Mucosa of rectum (tissue), 2 donors: ENCODE measurements around the gene ASCC2.
A peak's percentile ranks its signal among the peaks of the same experiment; 100 is the strongest.

Experiments used
- H3K27ac ChIP-seq, 2 donors: one replicate each; pipeline ENCODE4 v1.7.0; 2013; ENCODE audit warnings: inconsistent platforms in 2 of 2, low read depth in 2 of 2, low read length in 2 of 2
- H3K27me3 ChIP-seq, 2 donors: one replicate each; pipeline ENCODE4 v1.7.0; 2013; ENCODE audit warnings: low read length in 2 of 2; ENCODE audit not compliant: control insufficient read depth in 2 of 2, insufficient read depth in 2 of 2
- H3K36me3 ChIP-seq, 2 donors: one replicate each; pipeline ENCODE4 v1.7.0; 2013; ENCODE audit warnings: low read length in 2 of 2; ENCODE audit not compliant: control insufficient read depth in 2 of 2, insufficient read depth in 2 of 2
- H3K4me1 ChIP-seq, 2 donors: one replicate each; pipeline ENCODE4 v1.7.0; 2013; ENCODE audit warnings: low read length in 2 of 2, mild to moderate bottlenecking in 1 of 2; ENCODE audit not compliant: control insufficient read depth in 2 of 2, insufficient read depth in 2 of 2
- H3K4me3 ChIP-seq, 2 donors: one replicate each; pipeline ENCODE4 v1.7.0; 2013; ENCODE audit warnings: low read length in 2 of 2
- H3K9ac ChIP-seq, 2 donors: one replicate each; pipeline ENCODE4 v1.7.0; 2013; ENCODE audit warnings: low read length in 2 of 2, low read depth in 1 of 2, mild to moderate bottlenecking in 1 of 2
- H3K9me3 ChIP-seq, 2 donors: one replicate each; pipeline ENCODE4 v1.7.0; 2013; ENCODE audit warnings: low read length in 2 of 2; ENCODE audit not compliant: control insufficient read depth in 2 of 2
- donor health status: healthy.
- donor health status: Normal muscosa, but diverticular disease.

ASCC2 gene

GRCh38 chr22:29821291-29822016, 16.6 kb downstream of the ASCC2 start:
- no peak overlapping the region for H3K9ac ChIP-seq
- H3K27me3 ChIP-seq = no peaks in the 10 kb centered on the region
- H3K4me3 ChIP-seq = no peak overlapping the region
- H3K36me3 ChIP-seq = peaks cover 33 to 59% of the 10 kb centered on the region in 2 donors
- H3K27ac ChIP-seq = peak overlapping the region; percentile 9 to 57
- H3K9me3 ChIP-seq = no peaks in the 10 kb centered on the region
- H3K4me1 ChIP-seq = peaks cover 9 to 10% of the 10 kb centered on the region in 2 donors

DNA sequence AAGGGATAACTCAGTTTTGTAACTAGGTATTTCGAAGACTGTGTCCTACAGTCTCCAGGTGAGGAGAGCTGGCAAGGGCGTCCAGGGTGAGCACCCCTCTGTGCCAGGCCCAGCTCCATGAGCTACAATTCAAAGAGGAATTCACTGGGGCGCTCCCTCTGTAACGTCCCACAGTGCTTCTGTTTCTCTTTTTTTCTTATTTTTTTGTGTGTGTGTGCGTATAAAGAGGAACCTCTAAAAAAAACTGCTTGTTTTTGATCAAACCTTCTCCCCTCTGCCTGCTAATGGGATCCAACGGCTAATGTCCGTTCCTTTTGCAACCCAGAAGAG, 17.1 kb downstream of the ASCC2 start:
- no peak overlapping the region for H3K4me3 ChIP-seq
- H3K36me3 ChIP-seq = peaks cover 36 to 59% of the 10 kb centered on the region in 2 donors
- no peaks in the 10 kb centered on the region for H3K9me3 ChIP-seq
- H3K9ac ChIP-seq = no peak overlapping the region
- H3K4me1 ChIP-seq = peaks cover 9 to 10% of the 10 kb centered on the region in 2 donors
- no peaks in the 10 kb centered on the region for H3K27me3 ChIP-seq
- peak overlapping the region; percentile 9 to 57 for H3K27ac ChIP-seq

DNA sequence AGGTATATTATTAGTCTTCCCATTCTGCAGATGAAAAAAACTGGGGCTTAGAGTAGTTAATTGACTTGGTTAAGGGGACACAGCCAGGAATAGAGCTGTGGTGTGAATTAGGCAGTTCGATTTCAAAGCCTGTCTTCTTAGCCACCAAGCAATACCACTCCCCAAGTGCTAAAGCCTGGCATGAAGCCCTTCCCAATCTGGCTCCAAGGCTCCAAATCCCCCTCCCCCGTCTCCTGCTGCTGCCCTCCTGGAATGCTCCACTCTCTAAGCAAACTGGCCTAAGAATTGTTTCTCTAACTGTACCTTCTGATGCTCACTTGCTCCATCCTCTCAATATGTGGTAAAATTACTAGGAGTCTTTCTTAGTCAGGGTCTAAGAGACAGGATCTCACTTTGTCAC, 18.6 kb downstream of the ASCC2 start:
- no peak overlapping the region for H3K9ac ChIP-seq
- no peak overlapping the region for H3K4me3 ChIP-seq
- no peaks in the 10 kb centered on the region for H3K9me3 ChIP-seq
- peaks cover 9 to 10% of the 10 kb centered on the region in 2 donors for H3K4me1 ChIP-seq
- H3K27me3 ChIP-seq = no peaks in the 10 kb centered on the region
- peaks cover 33 to 59% of the 10 kb centered on the region in 2 donors for H3K36me3 ChIP-seq
- H3K27ac ChIP-seq = no peak overlapping the region

- H3K9ac ChIP-seq = no peak overlapping the region
- H3K27me3 ChIP-seq = no peaks in the 10 kb centered on the region
- no peaks in the 10 kb centered on the region for H3K9me3 ChIP-seq
- no peak overlapping the region for H3K27ac ChIP-seq
- no peak overlapping the region for H3K4me3 ChIP-seq
- H3K36me3 ChIP-seq = peaks cover 39 to 66% of the 10 kb centered on the region in 2 donors
- H3K4me1 ChIP-seq = peaks cover 9 to 10% of the 10 kb centered on the region in 2 donors
These were observed 20.4 kb downstream of the ASCC2 start for GRCh38 chr22:29817724-29818123.

GRCh38 chr22:29816980-29817379, 21.1 kb downstream of the ASCC2 start:
- Histone ChIP-seq H3K36me3 (peaks cover 42 to 67% of the 10 kb centered on the region in 2 donors), H3K4me3 (no peak overlapping the region), H3K4me1 (peaks cover 9 to 10% of the 10 kb centered on the region in 2 donors)

GRCh38 chr22:29816539-29816938, 21.5 kb downstream of the ASCC2 start:
- Histone ChIP-seq H3K4me1 (peaks cover 6 to 10% of the 10 kb centered on the region in 2 donors), H3K9me3 (no peaks in the 10 kb centered on the region), H3K27ac (no peak overlapping the region), H3K4me3 (no peak overlapping the region), H3K36me3 (peaks cover 42 to 65% of the 10 kb centered on the region in 2 donors), H3K27me3 (no peaks in the 10 kb centered on the region), H3K9ac (no peak overlapping the region)

More at GRCh38 chr22:29816980-29817379, 21.1 kb downstream of the ASCC2 start:
- Histone ChIP-seq H3K9me3 (no peaks in the 10 kb centered on the region), H3K27ac (no peak overlapping the region), H3K27me3 (no peaks in the 10 kb centered on the region), H3K9ac (no peak overlapping the region)

DNA sequence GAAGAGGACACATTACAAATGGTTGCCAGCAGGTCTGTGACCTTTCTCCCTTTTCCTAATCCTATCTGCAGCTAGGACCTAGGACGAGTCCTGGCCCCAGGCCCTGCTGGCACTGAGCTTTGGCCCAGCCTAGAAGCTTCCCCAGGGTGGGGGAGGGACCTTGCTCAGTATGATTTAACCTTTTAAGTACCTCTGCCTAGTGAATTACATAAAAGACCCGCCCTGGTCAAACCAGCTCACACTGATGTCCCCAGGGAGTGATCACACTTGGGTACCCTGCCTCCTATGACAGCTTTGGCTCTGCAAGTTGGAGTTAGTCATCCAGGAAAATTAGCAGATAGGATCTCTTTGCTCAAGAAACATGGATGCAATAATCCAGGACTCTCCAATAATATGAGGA, 21.9 kb downstream of the ASCC2 start:
- H3K9ac ChIP-seq = no peak overlapping the region

DNA sequence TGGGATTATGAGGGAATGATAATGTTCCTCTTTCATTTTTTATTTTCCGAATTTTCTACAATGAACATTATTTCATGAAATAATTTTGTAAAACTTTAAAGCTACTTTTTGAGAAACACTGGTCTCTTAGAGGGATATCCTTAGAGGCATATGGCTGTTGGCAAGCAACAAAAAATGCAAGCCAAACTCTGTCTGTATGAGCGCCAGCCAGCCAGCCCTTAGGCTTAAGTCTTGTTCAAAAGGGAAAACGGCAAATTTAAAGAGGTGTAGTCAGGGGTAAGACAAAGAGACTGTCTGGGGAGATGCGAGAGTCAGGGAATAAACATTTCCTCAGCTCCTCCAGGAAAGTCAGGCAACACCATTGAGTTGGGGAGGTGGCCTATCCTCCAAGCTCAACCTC, 22.5 kb downstream of the ASCC2 start:
- no peak overlapping the region for H3K4me3 ChIP-seq
- no peak overlapping the region for H3K27ac ChIP-seq
- no peak overlapping the region for H3K9ac ChIP-seq
- no peaks in the 10 kb centered on the region for H3K27me3 ChIP-seq
- H3K36me3 ChIP-seq = peaks cover 42 to 64% of the 10 kb centered on the region in 2 donors
- peaks cover 4 to 15% of the 10 kb centered on the region in 2 donors for H3K4me1 ChIP-seq
- no peaks in the 10 kb centered on the region for H3K9me3 ChIP-seq

More for the DNA sequence above, 21.9 kb downstream of the ASCC2 start:
- no peaks in the 10 kb centered on the region for H3K27me3 ChIP-seq
- no peaks in the 10 kb centered on the region for H3K9me3 ChIP-seq
- peaks cover 3 to 12% of the 10 kb centered on the region in 2 donors for H3K4me1 ChIP-seq
- H3K36me3 ChIP-seq = peaks cover 42 to 61% of the 10 kb centered on the region in 2 donors
- H3K27ac ChIP-seq = no peak overlapping the region
- H3K4me3 ChIP-seq = no peak overlapping the region

GRCh38 chr22:29814003-29814402, 24.1 kb downstream of the ASCC2 start:
- no peak overlapping the region for H3K9ac ChIP-seq
- H3K4me3 ChIP-seq = no peak overlapping the region
- H3K36me3 ChIP-seq = peaks cover 45 to 65% of the 10 kb centered on the region in 2 donors
- no peak overlapping the region for H3K27ac ChIP-seq
- H3K4me1 ChIP-seq = peaks cover 4 to 15% of the 10 kb centered on the region in 2 donors
- no peaks in the 10 kb centered on the region for H3K27me3 ChIP-seq
- H3K9me3 ChIP-seq = no peaks in the 10 kb centered on the region

DNA sequence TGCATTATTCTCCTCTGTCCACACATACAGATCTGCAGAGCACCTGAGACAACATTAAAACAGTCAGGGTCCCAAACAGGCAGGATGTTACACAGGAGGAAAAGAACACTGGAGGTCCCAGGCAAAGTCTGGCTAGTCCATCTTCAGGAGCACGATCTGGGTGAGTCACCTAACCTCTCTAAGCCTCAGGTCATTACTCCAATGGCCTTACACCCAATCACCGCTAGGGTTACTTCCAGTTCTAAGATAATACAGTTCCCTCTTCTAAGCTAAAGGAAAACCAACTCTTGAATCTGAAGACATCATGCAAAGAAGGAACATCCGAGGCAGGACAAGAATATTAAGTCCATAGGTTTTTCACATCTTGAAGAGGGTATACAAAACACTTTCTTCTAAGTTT, 24.5 kb downstream of the ASCC2 start:
- H3K4me1 ChIP-seq = peaks cover 4 to 15% of the 10 kb centered on the region in 2 donors
- H3K27ac ChIP-seq = no peak overlapping the region
- peaks cover 45 to 63% of the 10 kb centered on the region in 2 donors for H3K36me3 ChIP-seq
- no peak overlapping the region for H3K4me3 ChIP-seq
- H3K27me3 ChIP-seq = no peaks in the 10 kb centered on the region
- no peak overlapping the region for H3K9ac ChIP-seq
- no peaks in the 10 kb centered on the region for H3K9me3 ChIP-seq
